ENCODE results near the gene UBE2V1.
A peak's percentile ranks its signal among the peaks of the same experiment; 100 is the strongest.

The UBE2V1 gene

GRCh38 chr20:50094522-50094921 lies 18.4 kb downstream of the UBE2V1 start:
- DNase-seq (ENCODE audit: low read depth) = no peak
- H3K4me3 ChIP-seq (ENCODE audit: control insufficient read depth, low read depth, low read length) = no peak overlapping the region
- TF ChIP-seq CTCF (conservative IDR thresholded peaks at IDR 0.05; ENCODE audit: control insufficient read depth, insufficient read depth, low read depth, low read length) = no peak

DNA sequence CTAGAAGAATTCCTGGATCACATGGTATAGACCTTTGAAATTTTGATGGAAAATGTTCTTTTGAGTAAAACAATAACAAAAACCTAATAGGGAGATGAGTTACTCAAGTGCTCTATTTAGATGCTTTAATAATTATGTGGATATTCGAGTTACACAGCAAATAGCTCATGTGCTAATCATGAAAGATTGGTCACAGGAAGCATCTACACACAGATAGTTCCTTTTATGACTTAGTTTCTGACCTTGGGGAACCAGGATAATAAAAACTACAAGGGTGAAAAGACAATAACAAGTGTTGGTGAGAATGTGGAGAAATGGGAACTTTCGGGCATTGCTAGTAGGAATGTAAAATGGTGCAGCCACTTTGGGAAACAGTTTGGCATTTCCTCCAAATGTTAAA lies 19.7 kb downstream of the UBE2V1 start:
- no peak for TF ChIP-seq CTCF (conservative IDR thresholded peaks at IDR 0.05; ENCODE audit: control insufficient read depth, insufficient read depth, low read depth, low read length)
- H3K4me3 ChIP-seq (ENCODE audit: control insufficient read depth, low read depth, low read length) = no peak overlapping the region
- DNase-seq (ENCODE audit: low read depth) = no peak

- no peak for TF ChIP-seq CTCF (conservative IDR thresholded peaks at IDR 0.05; ENCODE audit: control insufficient read depth, insufficient read depth, low read depth, low read length)
- no peak overlapping the region for H3K4me3 ChIP-seq (ENCODE audit: control insufficient read depth, low read depth, low read length)
- peak; percentile 46 for DNase-seq (ENCODE audit: low read depth)
These were observed 20.5 kb downstream of the UBE2V1 start for GRCh38 chr20:50092436-50092835.

- DNase-seq (ENCODE audit: low read depth) = no peak
- TF ChIP-seq CTCF (conservative IDR thresholded peaks at IDR 0.05; ENCODE audit: control insufficient read depth, insufficient read depth, low read depth, low read length) = no peak
- H3K4me3 ChIP-seq (ENCODE audit: control insufficient read depth, low read depth, low read length) = no peak overlapping the region
These were observed 23.2 kb downstream of the UBE2V1 start for GRCh38 chr20:50089787-50090177.

- TF ChIP-seq CTCF (conservative IDR thresholded peaks at IDR 0.05; ENCODE audit: control insufficient read depth, insufficient read depth, low read depth, low read length) = no peak
- no peak for DNase-seq (ENCODE audit: low read depth)
- H3K4me3 ChIP-seq (ENCODE audit: control insufficient read depth, low read depth, low read length) = no peak overlapping the region
These were observed 23.7 kb downstream of the UBE2V1 start for GRCh38 chr20:50089140-50089786.

GRCh38 chr20:50088022-50088421 lies 24.9 kb downstream of the UBE2V1 start:
- DNase-seq (ENCODE audit: low read depth) = no peak
- no peak for TF ChIP-seq CTCF (conservative IDR thresholded peaks at IDR 0.05; ENCODE audit: control insufficient read depth, insufficient read depth, low read depth, low read length)
- H3K4me3 ChIP-seq (ENCODE audit: control insufficient read depth, low read depth, low read length) = no peak overlapping the region
